ENCODE results near the gene B3GNT4. TPM values are rescaled to one million over a fixed set of nuclear protein-coding genes. Genes with fewer than 3 reads are reported as not detected.

The B3GNT4 gene
- total RNA-seq, 4 donors from 2014 or later, result not detected

DNA sequence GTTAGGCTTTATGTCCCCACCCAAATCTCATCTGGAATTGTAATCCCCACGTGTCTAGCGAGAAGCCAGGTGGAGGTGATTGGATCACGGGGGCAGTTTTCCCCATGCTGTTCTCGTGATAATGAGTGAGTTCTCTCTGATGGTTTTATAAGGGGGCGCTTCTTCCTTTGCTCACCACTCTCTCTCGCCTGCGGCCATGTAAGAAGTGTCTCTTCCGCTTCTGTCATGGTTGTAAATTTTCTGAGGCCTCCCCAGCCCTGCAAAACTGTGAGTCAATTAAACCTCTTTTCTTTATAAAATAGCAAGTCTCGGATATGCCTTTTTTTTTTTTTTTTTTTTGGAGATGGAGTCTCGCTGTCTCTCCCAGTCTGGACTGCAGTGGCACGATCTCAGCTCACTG is 42.7 kb upstream of the B3GNT4 start:
- intact Hi-C loops (cut with DNase I), result no loop called here
- Histone ChIP-seq H3K4me3 (no peak overlapping the region), H3K4me1 (no peaks in the 10 kb centered on the region), H3K27me3 (no peaks in the 10 kb centered on the region), H3K27ac (replicated peaks in 1 of 4) (no peak overlapping the region), H3K9me3 (no peaks in the 10 kb centered on the region), H3K36me3 (no peaks in the 10 kb centered on the region)
- WGBS, result 87% methylated on average over 11 of the region's 11 CpGs
- no peak for DNase-seq (ENCODE audit: extremely low spot score)
- no peak for TF ChIP-seq POLR2A (IDR thresholded peaks at IDR 0.05; ENCODE audit: low read depth)
- no peak for TF ChIP-seq POLR2AphosphoS5 (IDR thresholded peaks at IDR 0.05)
- TF ChIP-seq, protein P1, sequence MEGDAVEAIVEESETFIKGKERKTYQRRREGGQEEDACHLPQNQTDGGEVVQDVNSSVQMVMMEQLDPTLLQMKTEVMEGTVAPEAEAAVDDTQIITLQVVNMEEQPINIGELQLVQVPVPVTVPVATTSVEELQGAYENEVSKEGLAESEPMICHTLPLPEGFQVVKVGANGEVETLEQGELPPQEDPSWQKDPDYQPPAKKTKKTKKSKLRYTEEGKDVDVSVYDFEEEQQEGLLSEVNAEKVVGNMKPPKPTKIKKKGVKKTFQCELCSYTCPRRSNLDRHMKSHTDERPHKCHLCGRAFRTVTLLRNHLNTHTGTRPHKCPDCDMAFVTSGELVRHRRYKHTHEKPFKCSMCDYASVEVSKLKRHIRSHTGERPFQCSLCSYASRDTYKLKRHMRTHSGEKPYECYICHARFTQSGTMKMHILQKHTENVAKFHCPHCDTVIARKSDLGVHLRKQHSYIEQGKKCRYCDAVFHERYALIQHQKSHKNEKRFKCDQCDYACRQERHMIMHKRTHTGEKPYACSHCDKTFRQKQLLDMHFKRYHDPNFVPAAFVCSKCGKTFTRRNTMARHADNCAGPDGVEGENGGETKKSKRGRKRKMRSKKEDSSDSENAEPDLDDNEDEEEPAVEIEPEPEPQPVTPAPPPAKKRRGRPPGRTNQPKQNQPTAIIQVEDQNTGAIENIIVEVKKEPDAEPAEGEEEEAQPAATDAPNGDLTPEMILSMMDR (IDR thresholded peaks at IDR 0.05), result no peak
- no peak for TF ChIP-seq EP300 (IDR thresholded peaks at IDR 0.05)

DNA sequence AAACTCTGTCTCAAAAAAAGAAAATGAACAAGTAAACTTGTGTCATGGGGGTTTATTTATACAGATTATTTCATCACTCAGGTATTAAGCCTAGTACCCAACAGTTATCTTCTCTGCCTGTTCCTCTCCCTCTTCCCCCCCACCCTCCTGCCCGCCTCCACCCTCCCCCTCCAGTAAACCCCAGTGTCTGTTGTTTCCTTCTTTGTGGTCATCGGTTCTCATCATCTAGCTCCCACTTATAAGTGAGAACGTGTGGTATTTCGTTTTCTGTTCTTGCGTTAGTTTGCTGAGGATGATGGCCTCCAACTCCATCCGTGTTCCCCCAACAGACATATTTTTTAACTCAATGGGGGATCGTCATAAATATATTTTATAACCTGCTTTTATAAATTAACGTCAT is 41.8 kb upstream of the B3GNT4 start:
- DNase-seq (ENCODE audit: extremely low spot score), result no peak
- TF ChIP-seq EP300 (IDR thresholded peaks at IDR 0.05) (no peak), POLR2AphosphoS5 (IDR thresholded peaks at IDR 0.05) (no peak), POLR2A (IDR thresholded peaks at IDR 0.05; ENCODE audit: low read depth) (no peak)
- TF ChIP-seq, protein P1 (IDR thresholded peaks at IDR 0.05), result no peak
- 73% methylated on average over 8 of the region's 8 CpGs for WGBS
- no peaks in the 10 kb centered on the region for H3K9me3 ChIP-seq
- no peaks in the 10 kb centered on the region for H3K4me1 ChIP-seq
- H3K27me3 ChIP-seq, result no peaks in the 10 kb centered on the region
- no peak overlapping the region for H3K4me3 ChIP-seq
- H3K27ac ChIP-seq (replicated peaks in 1 of 4), result no peak overlapping the region
- H3K36me3 ChIP-seq, result no peaks in the 10 kb centered on the region
- intact Hi-C loops (cut with DNase I), result no loop called here

DNA sequence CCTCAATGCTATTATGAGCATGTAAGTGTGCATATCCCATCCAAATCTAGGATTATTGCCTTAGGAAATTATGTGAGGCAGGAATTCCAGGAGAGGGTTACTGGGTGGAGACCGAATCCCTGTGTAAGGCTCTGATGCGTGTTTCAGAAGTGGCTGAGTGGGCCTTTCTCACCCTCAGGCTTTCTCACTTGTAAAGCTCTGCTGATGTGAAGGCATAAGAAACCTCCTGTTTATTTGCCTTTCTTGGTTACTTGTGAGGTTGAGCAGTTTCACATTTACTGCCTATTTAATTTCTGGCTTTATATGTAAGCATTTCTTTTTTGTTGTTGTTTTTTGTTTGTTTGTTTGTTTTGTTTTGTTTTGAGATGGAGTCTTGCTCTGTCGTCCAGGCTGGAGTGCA is 40.5 kb upstream of the B3GNT4 start:
- no peak overlapping the region for H3K27ac ChIP-seq (replicated peaks in 1 of 4)
- DNase-seq (ENCODE audit: extremely low spot score), result no peak
- TF ChIP-seq EP300 (IDR thresholded peaks at IDR 0.05), result no peak
- TF ChIP-seq POLR2AphosphoS5 (IDR thresholded peaks at IDR 0.05), result no peak
- TF ChIP-seq, protein P1 (IDR thresholded peaks at IDR 0.05), result no peak
- TF ChIP-seq POLR2A (IDR thresholded peaks at IDR 0.05; ENCODE audit: low read depth), result no peak
- no peak overlapping the region for H3K4me3 ChIP-seq
- intact Hi-C loops (cut with DNase I), result no loop called here
- 79% methylated on average over 3 of the region's 3 CpGs for WGBS
- H3K9me3 ChIP-seq, result no peaks in the 10 kb centered on the region
- no peaks in the 10 kb centered on the region for H3K4me1 ChIP-seq
- H3K27me3 ChIP-seq, result peaks cover 0 to 5% (median 0%) of the 10 kb centered on the region in 4 donors
- no peaks in the 10 kb centered on the region for H3K36me3 ChIP-seq

DNA sequence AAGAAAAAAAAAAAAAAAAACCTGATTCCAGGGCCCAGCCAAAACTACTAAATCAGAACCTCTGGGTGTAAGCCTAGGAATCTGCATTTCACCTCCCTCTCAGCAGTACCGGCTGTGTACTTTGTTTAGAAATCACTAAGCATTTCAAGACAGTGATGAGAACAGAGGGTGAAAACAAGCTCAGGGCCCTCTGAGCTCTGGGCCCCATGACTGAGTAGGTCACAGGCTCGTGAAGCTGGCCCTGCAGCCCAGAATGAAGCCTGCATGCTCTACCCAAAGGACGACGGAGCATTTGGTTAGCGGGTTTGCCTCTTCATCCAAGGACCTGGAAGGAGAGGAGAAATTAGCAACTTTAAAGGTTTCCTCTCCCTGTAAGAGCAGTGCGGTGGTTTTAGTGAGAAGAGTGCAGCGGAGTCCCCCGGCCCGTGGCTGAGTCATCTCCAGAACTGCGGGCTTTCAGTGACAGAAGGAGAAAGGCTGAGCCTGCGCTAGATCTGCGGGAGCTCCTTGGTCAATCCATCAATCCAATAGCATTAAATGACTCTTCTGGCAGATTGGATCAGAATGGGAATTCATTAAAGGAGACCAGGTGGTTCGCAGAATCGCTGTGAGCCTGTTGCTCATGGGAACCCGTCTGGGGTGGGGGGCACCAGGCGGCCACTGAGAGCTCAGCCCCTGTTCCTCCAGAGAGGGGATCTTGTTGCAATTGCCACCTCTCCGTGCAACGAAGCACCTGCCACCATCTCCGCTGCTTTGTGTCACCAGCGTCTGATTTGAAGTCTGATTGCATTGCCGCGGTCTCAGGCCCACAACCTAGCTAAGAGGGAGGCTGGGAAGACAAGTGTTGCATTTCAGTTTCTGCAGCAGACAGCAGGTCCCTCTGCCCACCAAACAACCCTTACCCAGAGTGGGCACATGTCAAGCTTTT is 36.8 kb upstream of the B3GNT4 start:
- TF ChIP-seq POLR2A (IDR thresholded peaks at IDR 0.05; ENCODE audit: low read depth), result no peak
- TF ChIP-seq, protein P1 (IDR thresholded peaks at IDR 0.05), result no peak
- intact Hi-C loops (cut with DNase I), result no loop called here
- H3K4me3 ChIP-seq, result no peak overlapping the region
- H3K36me3 ChIP-seq, result no peaks in the 10 kb centered on the region
- peaks cover 0 to 15% (median 0%) of the 10 kb centered on the region in 4 donors for H3K27me3 ChIP-seq
- no peak for DNase-seq (ENCODE audit: extremely low spot score)
- 82% methylated on average over 21 of the region's 22 CpGs for WGBS
- no peaks in the 10 kb centered on the region for H3K4me1 ChIP-seq
- no peak overlapping the region for H3K27ac ChIP-seq (replicated peaks in 1 of 4)
- no peaks in the 10 kb centered on the region for H3K9me3 ChIP-seq

Measured in esophagus muscularis mucosa (tissue), 4 donors.